ENCODE data around the gene MRPL38.

Gene MRPL38

GRCh38 chr17:75909051-75909811 is 4.5 kb upstream of the MRPL38 start:
- no peak for DNase-seq (ENCODE audit: low spot score)
- no peak for TF ChIP-seq CTCF (IDR thresholded peaks at IDR 0.05; ENCODE audit: extremely low read depth, missing control alignments)

- no peak for TF ChIP-seq CTCF (IDR thresholded peaks at IDR 0.05; ENCODE audit: extremely low read depth, missing control alignments)
- no peak for DNase-seq (ENCODE audit: low spot score)
Measured at GRCh38 chr17:75908201-75908600, 3.5 kb upstream of the MRPL38 start.

GRCh38 chr17:75906143-75906884 is 1.6 kb upstream of the MRPL38 start:
- no peak for TF ChIP-seq CTCF (IDR thresholded peaks at IDR 0.05; ENCODE audit: extremely low read depth, missing control alignments)
- DNase-seq (ENCODE audit: low spot score) = no peak

GRCh38 chr17:75902406-75902805 is 2.3 kb downstream of the MRPL38 start:
- no peak for TF ChIP-seq CTCF (IDR thresholded peaks at IDR 0.05; ENCODE audit: extremely low read depth, missing control alignments)
- DNase-seq (ENCODE audit: low spot score) = no peak

GRCh38 chr17:75901727-75902126 is 3.0 kb downstream of the MRPL38 start:
- DNase-seq (ENCODE audit: low spot score) = no peak
- no peak for TF ChIP-seq CTCF (IDR thresholded peaks at IDR 0.05; ENCODE audit: extremely low read depth, missing control alignments)

GRCh38 chr17:75900691-75901533 is 3.8 kb downstream of the MRPL38 start:
- no peak for TF ChIP-seq CTCF (IDR thresholded peaks at IDR 0.05; ENCODE audit: extremely low read depth, missing control alignments)
- DNase-seq (ENCODE audit: low spot score) = no peak

Measured in GM20000 (cell line).